B cell (primary cell): ENCODE measurements around the gene SLC37A1. TPM values are rescaled to one million over a fixed set of nuclear protein-coding genes. Genes with fewer than 3 reads are reported as not detected.

ENCODE experiments used
- ATAC-seq: fragments of 200-7000 bp; cut with Tn5 transposase; one replicate; pipeline ENCODE4 v1.10.0; 2021; ENCODE audit warnings: low read depth, mild to moderate bottlenecking, moderate number of reproducible peaks, moderate library complexity
- CTCF ChIA-PET: fragments of 350-600 bp; sonication (Branson Sonifier 250); formaldehyde crosslinking; loops from one replicate; lab custom pipeline; 2021; ENCODE audit warnings: antibody characterized with exemption, inconsistent platforms; lab: Charles Lee
- POLR2A ChIA-PET: fragments of 350-600 bp; sonication (Branson Sonifier 250); formaldehyde crosslinking; loops from one replicate; lab custom pipeline; 2021; ENCODE audit warnings: antibody characterized with exemption; lab: Charles Lee
- DNase-seq: peaks from one replicate; pipeline ENCODE4 v3.0.0; 2013
- H2AFZ ChIP-seq: 2 replicates; pipeline ENCODE4 v1.6.1; 2012; ENCODE audit warnings: mild to moderate bottlenecking, low read depth, low read length; ENCODE audit not compliant: insufficient read depth, poor library complexity, severe bottlenecking
- H3K27ac ChIP-seq, 2 donors: 1 replicate in 1 of 2; 2 replicates in 1 of 2; pipeline ENCODE4 v1.5.1; 2012 to 2013; ENCODE audit warnings: low read length in 2 of 2, mild to moderate bottlenecking in 2 of 2, moderate library complexity in 1 of 2
- H3K27me3 ChIP-seq, 4 experiments: fragments of 200-600 bp in 1 of 4; sonication (generic) in 1 of 4; replicated peaks in 1 of 4; 1 replicate in 2 of 4; 2 replicates in 2 of 4; pipeline versions ENCODE4 v1.6.1 to v1.7.0; 2013 to 2016; ENCODE audit warnings: low read length in 3 of 4, mild to moderate bottlenecking in 2 of 4, mixed read lengths in 1 of 4, moderate library complexity in 1 of 4; ENCODE audit not compliant: insufficient read depth in 4 of 4, control insufficient read depth in 3 of 4; ENCODE audit errors: control extremely low read depth in 1 of 4
- H3K36me3 ChIP-seq, 2 experiments: replicated peaks in 1 of 2; 1 replicate in 1 of 2; 2 replicates in 1 of 2; pipeline versions ENCODE4 v1.6.1 to v1.7.1; 2013; ENCODE audit warnings: low read length in 1 of 2; ENCODE audit not compliant: insufficient read depth in 2 of 2, control insufficient read depth in 1 of 2; ENCODE audit errors: control extremely low read depth in 1 of 2, extremely low read depth in 1 of 2
- H3K4me1 ChIP-seq, 2 donors: fragments of 200-600 bp in 1 of 2; sonication (generic) in 1 of 2; 1 replicate in 1 of 2; 2 replicates in 1 of 2; pipeline versions ENCODE4 v1.5.1 to v1.6.1; 2013 to 2017; ENCODE audit warnings: low read length in 2 of 2; ENCODE audit not compliant: control insufficient read depth in 2 of 2, insufficient read depth in 2 of 2
- H3K4me2 ChIP-seq: replicated peaks from 2 replicates; pipeline ENCODE3; 2012; ENCODE audit warnings: mild to moderate bottlenecking, low read depth, low read length; ENCODE audit not compliant: poor library complexity, severe bottlenecking
- H3K4me3 ChIP-seq, 5 experiments: fragments of 200-600 bp in 1 of 5; sonication (generic) in 1 of 5; 1 replicate in 3 of 5; 2 replicates in 2 of 5; pipeline versions ENCODE4 v1.5.1 to v1.7.0; 2011 to 2016; ENCODE audit warnings: low read length in 4 of 5, mild to moderate bottlenecking in 4 of 5, low read depth in 2 of 5, control low read depth in 1 of 5, moderate library complexity in 1 of 5; ENCODE audit not compliant: insufficient read depth in 1 of 5; ENCODE audit errors: control extremely low read depth in 1 of 5, extremely low read depth in 1 of 5
- H3K79me2 ChIP-seq: fragments of 200-600 bp; sonication (generic); one replicate; pipeline ENCODE4 v1.6.0; 2016; ENCODE audit warnings: low read length; ENCODE audit not compliant: control insufficient read depth, insufficient read depth
- H3K9ac ChIP-seq: fragments of 200-600 bp; sonication (generic); 2 replicates; pipeline ENCODE4 v1.6.1; 2017; ENCODE audit warnings: mild to moderate bottlenecking, low read length, moderate library complexity
- H3K9me3 ChIP-seq, 3 donors: one replicate each; pipeline versions ENCODE4 v1.6.1 to v1.7.1; 2013; ENCODE audit warnings: low read length in 2 of 3; ENCODE audit not compliant: control insufficient read depth in 2 of 3, insufficient read depth in 1 of 3; ENCODE audit errors: control extremely low read depth in 1 of 3
- H4K20me1 ChIP-seq: 2 replicates; pipeline ENCODE4 v1.6.0; 2012; ENCODE audit warnings: mild to moderate bottlenecking, low read length; ENCODE audit not compliant: insufficient read depth, control insufficient read depth, poor library complexity, severe bottlenecking
- H3K27ac Mint-ChIP-seq: one replicate; pipeline ENCODE4 v1.8.0; 2021; ENCODE audit warnings: mixed read lengths
- H3K27me3 Mint-ChIP-seq: one replicate; pipeline ENCODE4 v1.8.0; 2021; ENCODE audit warnings: mixed read lengths
- H3K4me1 Mint-ChIP-seq: one replicate; pipeline ENCODE4 v1.8.0; 2021; ENCODE audit warnings: mixed read lengths
- H3K4me3 Mint-ChIP-seq: one replicate; pipeline ENCODE4 v1.8.0; 2021; ENCODE audit warnings: mixed read lengths
- H3K9me3 Mint-ChIP-seq: one replicate; pipeline ENCODE4 v1.8.0; 2022; ENCODE audit warnings: mixed read lengths; ENCODE audit not compliant: insufficient read depth
- CTCF ChIP-seq: fragments of 200-600 bp; IDR thresholded peaks from one replicate; pipeline ENCODE4 v1.8.0; 2022; ENCODE audit warnings: antibody characterized with exemption, mild to moderate bottlenecking
- EZH2 ChIP-seq: IDR thresholded peaks from 2 replicates; pipeline ENCODE4 v1.6.1; 2012; ENCODE audit warnings: borderline replicate concordance, low read depth, mild to moderate bottlenecking, moderate library complexity, low read length; ENCODE audit not compliant: insufficient read depth, poor library complexity, severe bottlenecking
- WGBS: methylation state at CpG from one replicate; pipeline ENCODE4 v1.1.5; 2013; ENCODE audit warnings: missing lambda C conversion rate; ENCODE audit not compliant: insufficient coverage; 5-methylcytosine and 5-hydroxymethylcytosine counted together
- intact Hi-C: fragments of 100-400 bp; cut with micrococcal nuclease; formaldehyde crosslinking; loops from one replicate; pipeline ENCODE4 v1.10.0; 2022
- polyA plus RNA-seq: library from polyadenylated mRNA; depleted of rRNA; stranded (reverse); fragments of >200 nt; gene quantifications from 2 replicates; pipeline ENCODE4 v1.2.3, GENCODE V29; 2012
- total RNA-seq, 2 donors: library from RNA; stranded (reverse); fragments of 120-200 nt in 1 of 2; gene quantifications; 1 replicate in 1 of 2; 2 replicates in 1 of 2; pipeline versions ENCODE4 v1.2.3 to v1.2.4, GENCODE V29; 2013 to 2022

Gene SLC37A1
- total and polyA plus RNA-seq, 2 donors (not counting 1 experiment from before 2014, with no cell fraction given): 38.1 to 60.2 TPM

GRCh38 chr21:42486072-42486471, 27.6 kb upstream of the SLC37A1 start:
- H3K27me3 Mint-ChIP-seq: peaks cover 19% of the 10 kb centered on the region
- H3K79me2 ChIP-seq: no peaks in the 10 kb centered on the region
- TF ChIP-seq EZH2: no peak
- no peak for TF ChIP-seq CTCF
- no peaks in the 10 kb centered on the region for H4K20me1 ChIP-seq
- H3K4me2 ChIP-seq: no peak overlapping the region
- no peaks in the 10 kb centered on the region for H3K36me3 ChIP-seq
- DNase-seq (no peak), ATAC-seq (no peak)
- H3K9ac ChIP-seq: no peak overlapping the region
- H3K9me3 ChIP-seq: peaks cover 0 to 10% (median 0%) of the 10 kb centered on the region in 3 donors
- no peaks in the 10 kb centered on the region for H3K4me1 ChIP-seq
- no peak overlapping the region for H3K4me3 Mint-ChIP-seq
- H3K4me1 Mint-ChIP-seq: no peaks in the 10 kb centered on the region
- H2AFZ ChIP-seq: no peak overlapping the region
- intact Hi-C loops: no loop called here
- H3K27ac Mint-ChIP-seq: no peak overlapping the region
- WGBS: 67% methylated on average over 1 of the region's 6 CpGs
- CTCF ChIA-PET: interaction anchor here (1.1 kb wide), 1 partner anchor 50 kb away, joined by 3 read pairs; no protein-coding TSS in a partner anchor
- H3K27me3 ChIP-seq: peaks cover 0 to 18% (median 0%) of the 10 kb centered on the region in 4 experiments
- no peak overlapping the region for H3K27ac ChIP-seq
- H3K4me3 ChIP-seq: no peak overlapping the region
- H3K9me3 Mint-ChIP-seq: no peaks in the 10 kb centered on the region
- POLR2A ChIA-PET: no interaction called here

GRCh38 chr21:42486531-42486930, 27.1 kb upstream of the SLC37A1 start:
- Mint-ChIP-seq H3K27ac (no peak overlapping the region), H3K9me3 (no peaks in the 10 kb centered on the region), H3K4me1 (no peaks in the 10 kb centered on the region), H3K27me3 (peaks cover 19% of the 10 kb centered on the region), H3K4me3 (no peak overlapping the region)
- Histone ChIP-seq H3K27me3 (peaks cover 0 to 18% (median 0%) of the 10 kb centered on the region in 4 experiments), H3K36me3 (no peaks in the 10 kb centered on the region), H4K20me1 (no peaks in the 10 kb centered on the region), H3K27ac (no peak overlapping the region), H3K4me1 (no peaks in the 10 kb centered on the region), H3K79me2 (no peaks in the 10 kb centered on the region), H3K9ac (no peak overlapping the region), H3K9me3 (peaks cover 0 to 10% (median 0%) of the 10 kb centered on the region in 3 donors), H2AFZ (no peak overlapping the region), H3K4me3 (no peak overlapping the region), H3K4me2 (no peak overlapping the region)
- DNase-seq: no peak
- TF ChIP-seq EZH2 (no peak), CTCF (no peak)
- ChIA-PET CTCF (interaction anchor here (0.6 to 2.0 kb wide), 4 partner anchors 19 to 1451 kb away, joined by 3 to 6 read pairs (median 4); no protein-coding TSS in a partner anchor), POLR2A (no interaction called here)
- no peak for ATAC-seq
- WGBS: 9% methylated on average over 4 of the region's 5 CpGs
- intact Hi-C loops: no loop called here
